BE2C (cell line): Measurements from ENCODE around the gene POU3F2.

Experiments
- DNase-seq: peaks from one replicate; pipeline ENCODE4 v3.0.0-alpha.2; 2020
- H3K27me3 ChIP-seq: fragments of 250-450 bp; sonication (Bioruptor Pico); 2 replicates; pipeline ENCODE4 v1.5.1; 2020; ENCODE audit warnings: mild to moderate bottlenecking
- H3K36me3 ChIP-seq: fragments of 250-450 bp; sonication (Bioruptor Pico); 2 replicates; pipeline ENCODE4 v1.5.1; 2020; ENCODE audit warnings: mild to moderate bottlenecking
- H3K4me1 ChIP-seq: fragments of 250-450 bp; sonication (Bioruptor Pico); 2 replicates; pipeline ENCODE4 v1.5.1; 2020
- H3K4me3 ChIP-seq: 2 replicates; pipeline ENCODE4 v1.5.1; 2011; ENCODE audit warnings: low read depth, low read length
- H3K9me3 ChIP-seq: fragments of 250-450 bp; sonication (Bioruptor Pico); 2 replicates; pipeline ENCODE4 v1.5.1; 2020
- TF ChIP-seq, protein P1 (sequence below): IDR thresholded peaks from 2 replicates; pipeline ENCODE4 v1.5.1; 2012; ENCODE audit warnings: mild to moderate bottlenecking, low read depth, low read length

The POU3F2 gene

DNA sequence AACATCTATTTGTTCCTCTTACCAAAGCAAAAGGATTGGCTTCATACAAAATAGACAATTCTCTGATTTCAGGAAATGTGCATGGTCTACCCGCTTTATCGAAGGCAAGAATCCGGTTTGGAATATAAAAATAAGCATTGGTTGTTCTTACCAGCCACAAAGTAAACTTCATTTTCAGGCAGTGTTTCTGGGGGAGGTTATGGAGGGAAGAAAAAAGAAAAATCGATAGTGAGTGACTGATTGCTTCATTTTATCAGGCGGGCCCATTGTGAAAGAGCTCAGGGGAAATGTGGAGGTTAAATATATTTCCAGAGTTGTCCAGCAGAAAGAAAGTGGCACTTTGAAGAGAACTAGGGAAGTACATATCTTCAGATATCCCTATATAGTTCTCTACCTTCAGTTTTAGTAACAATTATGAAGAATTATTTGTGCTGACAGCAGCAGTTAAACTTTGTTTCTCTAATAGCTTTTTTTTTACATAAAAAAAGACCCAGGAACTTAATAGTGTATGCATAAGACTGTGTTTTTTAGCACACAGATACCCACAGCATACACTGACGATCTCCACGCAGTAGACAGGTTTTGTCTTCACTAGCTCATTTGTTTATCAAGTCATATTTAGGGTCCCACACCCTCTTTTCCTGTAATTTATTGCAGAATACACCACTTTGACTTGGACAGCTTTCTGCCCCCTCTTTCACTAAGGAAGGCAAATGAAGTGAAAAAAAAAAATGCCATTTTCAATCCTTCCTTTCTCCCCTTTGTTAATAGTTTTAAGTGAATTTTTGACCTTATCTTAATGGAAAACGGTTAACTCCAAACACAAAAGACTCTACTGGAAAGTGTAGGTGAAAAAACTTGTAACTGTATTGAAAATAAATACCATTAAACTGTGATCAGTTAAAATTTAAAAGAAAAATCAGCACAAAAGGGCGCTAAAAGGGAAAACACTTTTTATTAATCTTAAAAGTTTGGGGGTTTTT lies 2.9 kb downstream of the POU3F2 start:
- TF ChIP-seq, protein P1, sequence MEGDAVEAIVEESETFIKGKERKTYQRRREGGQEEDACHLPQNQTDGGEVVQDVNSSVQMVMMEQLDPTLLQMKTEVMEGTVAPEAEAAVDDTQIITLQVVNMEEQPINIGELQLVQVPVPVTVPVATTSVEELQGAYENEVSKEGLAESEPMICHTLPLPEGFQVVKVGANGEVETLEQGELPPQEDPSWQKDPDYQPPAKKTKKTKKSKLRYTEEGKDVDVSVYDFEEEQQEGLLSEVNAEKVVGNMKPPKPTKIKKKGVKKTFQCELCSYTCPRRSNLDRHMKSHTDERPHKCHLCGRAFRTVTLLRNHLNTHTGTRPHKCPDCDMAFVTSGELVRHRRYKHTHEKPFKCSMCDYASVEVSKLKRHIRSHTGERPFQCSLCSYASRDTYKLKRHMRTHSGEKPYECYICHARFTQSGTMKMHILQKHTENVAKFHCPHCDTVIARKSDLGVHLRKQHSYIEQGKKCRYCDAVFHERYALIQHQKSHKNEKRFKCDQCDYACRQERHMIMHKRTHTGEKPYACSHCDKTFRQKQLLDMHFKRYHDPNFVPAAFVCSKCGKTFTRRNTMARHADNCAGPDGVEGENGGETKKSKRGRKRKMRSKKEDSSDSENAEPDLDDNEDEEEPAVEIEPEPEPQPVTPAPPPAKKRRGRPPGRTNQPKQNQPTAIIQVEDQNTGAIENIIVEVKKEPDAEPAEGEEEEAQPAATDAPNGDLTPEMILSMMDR, result no peak
- H3K27me3 ChIP-seq, result peaks cover 88% of the 10 kb centered on the region
- DNase-seq, result no peak
- no peaks in the 10 kb centered on the region for H3K4me1 ChIP-seq
- no peaks in the 10 kb centered on the region for H3K36me3 ChIP-seq
- H3K9me3 ChIP-seq, result no peaks in the 10 kb centered on the region
- H3K4me3 ChIP-seq, result no peak overlapping the region

DNA sequence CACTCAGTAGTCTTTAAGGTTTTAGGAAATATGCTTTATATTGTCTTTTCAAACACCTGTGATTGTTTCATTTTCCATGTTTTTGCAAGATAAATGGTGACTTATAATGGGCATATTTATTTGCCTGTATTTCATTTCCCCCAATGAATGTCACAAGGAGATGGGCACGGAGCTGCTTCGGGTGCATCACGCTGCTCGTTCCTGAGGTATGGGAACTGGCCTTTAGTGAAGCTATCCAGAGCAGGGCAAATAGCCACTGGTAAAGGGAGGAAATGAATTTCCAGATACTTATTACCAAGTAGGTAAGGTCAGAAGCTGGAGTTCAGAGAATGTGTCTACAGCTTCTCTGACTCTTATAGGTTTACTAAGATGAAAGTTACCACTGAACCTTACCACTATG lies 3.7 kb downstream of the POU3F2 start:
- no peak for DNase-seq
- H3K27me3 ChIP-seq, result peaks cover 88% of the 10 kb centered on the region
- H3K36me3 ChIP-seq, result no peaks in the 10 kb centered on the region
- TF ChIP-seq, protein P1, result no peak
- no peaks in the 10 kb centered on the region for H3K4me1 ChIP-seq
- H3K4me3 ChIP-seq, result no peak overlapping the region
- H3K9me3 ChIP-seq, result no peaks in the 10 kb centered on the region

DNA sequence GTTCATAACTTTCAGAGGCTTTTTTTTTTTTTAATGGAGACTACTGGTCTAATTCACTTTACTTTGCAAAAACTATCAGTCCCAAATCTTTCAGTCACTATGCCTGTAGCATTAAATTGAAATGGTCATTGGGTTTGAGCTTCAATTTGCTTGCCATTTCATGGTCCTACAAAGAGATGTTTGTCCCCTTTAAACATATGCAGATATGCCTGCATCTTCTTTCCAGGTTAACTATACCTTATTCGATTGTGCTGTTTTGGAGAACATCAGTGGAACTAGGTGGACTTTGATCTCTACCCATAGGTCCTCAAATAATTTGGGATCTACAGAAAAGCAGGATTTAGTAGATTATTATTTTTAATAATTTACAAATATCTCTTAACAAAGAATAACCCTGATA lies 4.6 kb downstream of the POU3F2 start:
- H3K4me3 ChIP-seq, result no peak overlapping the region
- no peak for DNase-seq
- H3K9me3 ChIP-seq, result no peaks in the 10 kb centered on the region
- no peaks in the 10 kb centered on the region for H3K4me1 ChIP-seq
- no peaks in the 10 kb centered on the region for H3K36me3 ChIP-seq
- TF ChIP-seq, protein P1, result no peak
- H3K27me3 ChIP-seq, result peaks cover 88% of the 10 kb centered on the region

DNA sequence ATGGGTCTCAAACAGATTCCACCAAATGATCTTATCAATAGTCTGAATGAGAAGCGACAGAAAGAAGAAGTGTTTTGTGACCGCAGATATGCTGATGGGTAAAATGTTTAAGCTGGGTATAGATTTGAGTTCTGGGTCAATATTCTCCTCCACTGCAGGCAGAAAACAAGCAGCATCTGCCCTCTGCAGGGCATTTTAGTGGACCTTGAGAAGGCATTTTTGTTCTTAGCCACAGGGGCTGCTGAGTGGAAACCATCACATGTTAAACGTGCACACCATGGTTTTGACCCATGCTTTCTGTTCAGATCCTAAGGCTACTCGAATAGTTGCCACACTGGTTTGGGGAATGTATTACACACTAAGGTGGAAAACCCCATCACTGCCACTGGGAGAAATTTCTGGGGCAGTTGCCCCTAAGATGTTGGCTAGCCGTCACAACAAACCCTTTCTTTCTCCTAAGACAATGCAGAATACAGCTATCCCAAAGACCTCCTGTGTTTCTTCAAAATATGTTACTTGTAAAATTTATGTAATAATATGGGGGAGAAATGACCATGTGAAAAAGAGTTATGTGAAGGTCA lies 5.5 kb downstream of the POU3F2 start:
- no peaks in the 10 kb centered on the region for H3K4me1 ChIP-seq
- H3K9me3 ChIP-seq, result no peaks in the 10 kb centered on the region
- no peak for DNase-seq
- TF ChIP-seq, protein P1, result peak; percentile 72
- no peaks in the 10 kb centered on the region for H3K36me3 ChIP-seq
- no peak overlapping the region for H3K4me3 ChIP-seq
- H3K27me3 ChIP-seq, result peaks cover 92% of the 10 kb centered on the region

DNA sequence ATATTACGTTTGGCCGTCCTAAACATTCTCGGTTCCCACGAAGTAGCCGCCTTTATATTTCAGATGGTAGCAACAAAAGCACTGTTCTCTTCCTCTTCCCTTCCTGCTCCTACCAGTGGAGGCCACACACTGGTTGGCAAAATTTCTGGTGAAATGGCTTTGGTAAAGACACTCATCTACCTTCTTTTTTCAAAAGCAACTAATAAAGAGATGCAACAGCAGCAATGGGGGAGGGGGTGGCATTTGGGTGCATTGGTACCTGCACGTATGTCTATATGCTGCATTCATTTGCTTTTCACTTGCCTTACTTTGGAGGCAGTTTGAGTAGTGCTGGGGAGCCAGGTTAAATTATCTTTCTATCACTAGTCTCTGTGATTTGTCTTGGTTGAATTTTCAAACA lies 6.0 kb downstream of the POU3F2 start:
- peaks cover 91% of the 10 kb centered on the region for H3K27me3 ChIP-seq
- H3K36me3 ChIP-seq, result no peaks in the 10 kb centered on the region
- TF ChIP-seq, protein P1, result no peak
- no peaks in the 10 kb centered on the region for H3K9me3 ChIP-seq
- no peaks in the 10 kb centered on the region for H3K4me1 ChIP-seq
- no peak for DNase-seq
- H3K4me3 ChIP-seq, result no peak overlapping the region
